ENCODE measurements around the gene ISL2.
"Not testable (repeated sequence)": the region's sequence is repeated elsewhere in the genome, so short reads cannot be mapped to it uniquely, and the experiment has no call there.

ISL2 gene

GRCh38 chr15:76336254-76337058 lies at the start of gene ISL2:
Gene ISL2 (plus strand): TSS chr15:76336773. CDS start chr15:76336884, 111 bp downstream.
- DNase-seq (ENCODE audit: low read depth, low spot score): peak; percentile 83

- DNase-seq (ENCODE audit: low read depth, low spot score): no peak
These were observed 47.0 kb upstream of the ISL2 start for GRCh38 chr15:76289582-76289981.

GRCh38 chr15:76293361-76293760 lies 43.2 kb upstream of the ISL2 start:
- no peak for DNase-seq (ENCODE audit: low read depth, low spot score)

- DNase-seq (ENCODE audit: low read depth, low spot score): not testable (repeated sequence)
These were observed 42.1 kb upstream of the ISL2 start for GRCh38 chr15:76294463-76294862.

GRCh38 chr15:76296849-76297248 lies 39.7 kb upstream of the ISL2 start:
- no peak for DNase-seq (ENCODE audit: low read depth, low spot score)

GRCh38 chr15:76297951-76298350 lies 38.6 kb upstream of the ISL2 start:
- not testable (repeated sequence) for DNase-seq (ENCODE audit: low read depth, low spot score)

GRCh38 chr15:76298986-76299385 lies 37.6 kb upstream of the ISL2 start:
- no peak for DNase-seq (ENCODE audit: low read depth, low spot score)

- DNase-seq (ENCODE audit: low read depth, low spot score): no peak
These were observed 36.8 kb upstream of the ISL2 start for GRCh38 chr15:76299786-76300185.

GRCh38 chr15:76303909-76304308 lies 32.7 kb upstream of the ISL2 start:
- no peak for DNase-seq (ENCODE audit: low read depth, low spot score)

- DNase-seq (ENCODE audit: low read depth, low spot score): no peak
These were observed 26.8 kb upstream of the ISL2 start for GRCh38 chr15:76309601-76310330.

GRCh38 chr15:76310475-76311099 lies 26.0 kb upstream of the ISL2 start:
- DNase-seq (ENCODE audit: low read depth, low spot score): no peak

GRCh38 chr15:76311100-76311953 lies 25.2 kb upstream of the ISL2 start, which contains the start of gene ETFA:
Gene ETFA (minus strand): TSS chr15:76311469. CDS start chr15:76311388, 81 bp downstream.
- peak; percentile 79 for DNase-seq (ENCODE audit: low read depth, low spot score)

- no peak for DNase-seq (ENCODE audit: low read depth, low spot score)
These were observed 23.9 kb upstream of the ISL2 start for GRCh38 chr15:76312540-76313174.

- DNase-seq (ENCODE audit: low read depth, low spot score): not testable (repeated sequence)
These were observed 23.4 kb upstream of the ISL2 start for GRCh38 chr15:76313175-76313567.

GRCh38 chr15:76313731-76314130 lies 22.8 kb upstream of the ISL2 start:
- no peak for DNase-seq (ENCODE audit: low read depth, low spot score)

- DNase-seq (ENCODE audit: low read depth, low spot score): no peak
These were observed 16.6 kb upstream of the ISL2 start for GRCh38 chr15:76320012-76320411.

- no peak for DNase-seq (ENCODE audit: low read depth, low spot score)
These were observed 15.4 kb upstream of the ISL2 start for GRCh38 chr15:76321171-76321570.

GRCh38 chr15:76321602-76322001 lies 15.0 kb upstream of the ISL2 start:
- DNase-seq (ENCODE audit: low read depth, low spot score): no peak

GRCh38 chr15:76324066-76324465 lies 12.5 kb upstream of the ISL2 start:
- DNase-seq (ENCODE audit: low read depth, low spot score): no peak

- no peak for DNase-seq (ENCODE audit: low read depth, low spot score)
These were observed 10.9 kb upstream of the ISL2 start for GRCh38 chr15:76325704-76326103.
